IMR-90 (cell line): ENCODE measurements around the gene MGAT4A. TPM values are rescaled to one million over a fixed set of nuclear protein-coding genes. Genes with fewer than 3 reads are reported as not detected.

Experiments
- ATAC-seq: fragments of 200-7000 bp; cut with Tn5 transposase; 2 replicates; pipeline ENCODE4 v1.9.1; 2020; ENCODE audit warnings: low read depth, mild to moderate bottlenecking, moderate library complexity
- BruUV-seq: library from RNA; stranded (reverse); fragments of 400-500 nt; replicated peaks from 2 replicates; lab custom pipeline; 2021; lab: Mats Ljungman, UMichigan
- CTCF ChIA-PET: fragments of 300-600 bp; formaldehyde crosslinking; extraction: SDS; loops from one replicate; lab custom pipeline; 2021; ENCODE audit warnings: antibody characterized with exemption; lab: Yijun Ruan, JAX
- POLR2A ChIA-PET: fragments of 300-600 bp; sonication (Branson Sonifier 250); formaldehyde crosslinking; loops from one replicate; lab custom pipeline; 2022; ENCODE audit warnings: antibody characterized with exemption; ENCODE audit not compliant: unreplicated experiment; lab: Charles Lee
- DNase-seq: peaks from one replicate; pipeline ENCODE4 v3.0.0; 2013
- H2AFZ ChIP-seq: replicated peaks from 2 replicates; pipeline ENCODE3; 2013; ENCODE audit warnings: low read length, mild to moderate bottlenecking; ENCODE audit not compliant: poor library complexity
- H2AK5ac ChIP-seq: 2 replicates; pipeline ENCODE4 v1.6.1; 2013; ENCODE audit warnings: low read depth, low read length, inconsistent platforms
- H2AK9ac ChIP-seq: replicated peaks from 2 replicates; pipeline ENCODE3; 2013; ENCODE audit warnings: mild to moderate bottlenecking, low read depth, low read length, moderate library complexity; ENCODE audit not compliant: poor library complexity
- H2BK120ac ChIP-seq: 2 replicates; pipeline ENCODE4 v1.6.1; 2013; ENCODE audit warnings: low read depth, low read length, inconsistent platforms
- H2BK15ac ChIP-seq: 3 replicates; pipeline ENCODE4 v1.6.1; 2013; ENCODE audit warnings: low read depth, low read length, inconsistent platforms
- H2BK20ac ChIP-seq: 2 replicates; pipeline ENCODE4 v1.6.1; 2013; ENCODE audit warnings: low read depth, mild to moderate bottlenecking, inconsistent platforms, low read length, moderate library complexity
- H2BK5ac ChIP-seq: 2 replicates; pipeline ENCODE4 v1.6.1; 2013; ENCODE audit warnings: mild to moderate bottlenecking, low read depth, low read length, inconsistent platforms; ENCODE audit not compliant: poor library complexity, severe bottlenecking
- H3K14ac ChIP-seq: replicated peaks from 2 replicates; pipeline ENCODE4 v1.6.1; 2013; ENCODE audit warnings: low read depth, low read length, inconsistent platforms
- H3K18ac ChIP-seq: 2 replicates; pipeline ENCODE4 v1.6.1; 2013; ENCODE audit warnings: low read depth, low read length, control low read depth
- H3K23ac ChIP-seq: 2 replicates; pipeline ENCODE4 v1.6.1; 2013; ENCODE audit warnings: low read depth, low read length, inconsistent platforms
- H3K27ac ChIP-seq: 2 replicates; pipeline ENCODE4 v1.5.1; 2013; ENCODE audit warnings: mild to moderate bottlenecking, control low read depth, low read length; ENCODE audit not compliant: insufficient read depth
- H3K27me3 ChIP-seq: 2 replicates; pipeline ENCODE4 v1.6.1; 2013; ENCODE audit warnings: low read length; ENCODE audit not compliant: control insufficient read depth, insufficient read depth
- H3K36me3 ChIP-seq: 2 replicates; pipeline ENCODE4 v1.6.1; 2013; ENCODE audit warnings: low read length, mixed read lengths; ENCODE audit not compliant: control insufficient read depth, insufficient read depth
- H3K4ac ChIP-seq: 2 replicates; pipeline ENCODE4 v1.6.1; 2013; ENCODE audit warnings: low read depth, low read length, inconsistent platforms
- H3K4me1 ChIP-seq: 2 replicates; pipeline ENCODE4 v1.6.1; 2013; ENCODE audit warnings: low read length, mixed read lengths; ENCODE audit not compliant: control insufficient read depth, insufficient read depth
- H3K4me2 ChIP-seq: 2 replicates; pipeline ENCODE4 v1.6.1; 2013; ENCODE audit warnings: low read depth, mild to moderate bottlenecking, control low read depth, low read length, moderate library complexity
- H3K4me3 ChIP-seq: 2 replicates; pipeline ENCODE4 v1.5.1; 2013; ENCODE audit warnings: low read depth, mild to moderate bottlenecking, control low read depth, low read length, moderate library complexity; ENCODE audit not compliant: insufficient read depth
- H3K56ac ChIP-seq: 2 replicates; pipeline ENCODE4 v1.6.1; 2013; ENCODE audit warnings: low read length, inconsistent platforms; ENCODE audit not compliant: insufficient read depth; ENCODE audit errors: extremely low read depth
- H3K79me1 ChIP-seq, 2 experiments: 2 replicates each; pipeline ENCODE4 v1.6.1; 2013; ENCODE audit warnings: low read length in 2 of 2, inconsistent platforms in 1 of 2, low read depth in 1 of 2
- H3K9ac ChIP-seq: 2 replicates; pipeline ENCODE4 v1.6.1; 2013; ENCODE audit warnings: low read depth, low read length, control low read depth
- H3K9me1 ChIP-seq: 2 replicates; pipeline ENCODE4 v1.6.1; 2013; ENCODE audit warnings: low read length, inconsistent platforms; ENCODE audit not compliant: insufficient read depth
- H3K9me3 ChIP-seq: 2 replicates; pipeline ENCODE4 v1.6.1; 2013; ENCODE audit warnings: low read length; ENCODE audit not compliant: control insufficient read depth, insufficient read depth
- H4K20me1 ChIP-seq: 2 replicates; pipeline ENCODE4 v1.6.1; 2013; ENCODE audit warnings: low read length, inconsistent platforms; ENCODE audit not compliant: insufficient read depth
- H4K5ac ChIP-seq: 2 replicates; pipeline ENCODE4 v1.6.1; 2013; ENCODE audit warnings: mild to moderate bottlenecking, low read depth, low read length, control low read depth
- H4K8ac ChIP-seq, 2 experiments: 2 replicates each; pipeline ENCODE4 v1.6.1; 2013; ENCODE audit warnings: low read depth in 2 of 2, low read length in 2 of 2, control low read depth in 1 of 2, inconsistent platforms in 1 of 2
- H4K91ac ChIP-seq: 2 replicates; pipeline ENCODE4 v1.6.1; 2013; ENCODE audit warnings: low read depth, low read length, inconsistent platforms; ENCODE audit not compliant: insufficient read depth
- BHLHE40 ChIP-seq: fragments of 150-350 bp; IDR thresholded peaks from 2 replicates; pipeline ENCODE4 v1.6.1; 2016; ENCODE audit warnings: mild to moderate bottlenecking, low read depth, low read length
- CEBPB ChIP-seq: IDR thresholded peaks from 2 replicates; pipeline ENCODE4 v1.6.1; 2012; ENCODE audit warnings: low read depth, low read length, improper control_type of control experiment
- CHD1 ChIP-seq: IDR thresholded peaks from 2 replicates; pipeline ENCODE4 v1.6.1; 2012; ENCODE audit warnings: low read depth, low read length, improper control_type of control experiment
- FOS ChIP-seq: fragments of 150-350 bp; IDR thresholded peaks from 2 replicates; pipeline ENCODE4 v1.6.1; 2016; ENCODE audit warnings: low read depth, low read length
- MAFK ChIP-seq: IDR thresholded peaks from 2 replicates; pipeline ENCODE4 v1.6.1; 2012; ENCODE audit warnings: low read depth, low read length, improper control_type of control experiment
- MAZ ChIP-seq: IDR thresholded peaks from 2 replicates; pipeline ENCODE4 v1.6.1; 2012; ENCODE audit warnings: low read depth, mild to moderate bottlenecking, low read length, improper control_type of control experiment, moderate library complexity, borderline replicate concordance
- NFE2L2 ChIP-seq: fragments of 150-350 bp; IDR thresholded peaks from 2 replicates; pipeline ENCODE4 v1.6.1; 2016; ENCODE audit warnings: low read depth, mild to moderate bottlenecking, low read length
- POLR2A ChIP-seq: IDR thresholded peaks from 2 replicates; pipeline ENCODE4 v1.6.1; 2012; ENCODE audit warnings: mild to moderate bottlenecking, low read depth, low read length
- RAD21 ChIP-seq: IDR thresholded peaks from 2 replicates; pipeline ENCODE4 v1.6.1; 2012; ENCODE audit warnings: low read length, improper control_type of control experiment
- RCOR1 ChIP-seq: IDR thresholded peaks from 2 replicates; pipeline ENCODE4 v1.6.1; 2012; ENCODE audit warnings: mild to moderate bottlenecking, low read length, improper control_type of control experiment; ENCODE audit not compliant: insufficient replicate concordance
- RFX5 ChIP-seq: IDR thresholded peaks from 2 replicates; pipeline ENCODE4 v1.8.0; 2012; ENCODE audit warnings: low read depth, mild to moderate bottlenecking, low read length, moderate library complexity
- SMC3 ChIP-seq: fragments of 150-350 bp; IDR thresholded peaks from 2 replicates; pipeline ENCODE4 v1.6.1; 2016; ENCODE audit warnings: low read depth, mild to moderate bottlenecking, antibody characterized with exemption, low read length, moderate library complexity
- WGBS, 2 experiments: methylation state at CpG; one replicate each; pipeline versions ENCODE4 v1.1.5 to v1.1.7; 2013; ENCODE audit warnings: missing lambda C conversion rate in 2 of 2; ENCODE audit not compliant: insufficient read length in 1 of 2; ENCODE audit errors: extremely low coverage in 2 of 2; 5-methylcytosine and 5-hydroxymethylcytosine counted together
- dilution Hi-C: fragments of 300-500 bp; cut with HindIII; formaldehyde crosslinking; loops from one replicate; pipeline ENCODE4 v1.14.3; 2018; ENCODE audit warnings: low sequenced_read_pairs; ENCODE audit not compliant: unreplicated experiment
- in situ Hi-C: fragments of 300-500 bp; cut with MboI; formaldehyde crosslinking; loops from 3 replicates; pipeline ENCODE4 v1.14.3; 2019; ENCODE audit warnings: low sequenced_read_pairs, inconsistent platforms, mixed read lengths
- intact Hi-C: fragments of 100-400 bp; cut with micrococcal nuclease; formaldehyde crosslinking; loops from 2 replicates; pipeline ENCODE4 v1.10.0; 2022
- polyA plus RNA-seq, 3 experiments: library from polyadenylated mRNA; depleted of rRNA; stranded (reverse); fragments of >200 nt; gene quantifications; 2 replicates each; pipeline ENCODE4 v1.2.3, GENCODE V29; 2012; ENCODE audit warnings: low replicate concordance in 1 of 3
- total RNA-seq: library from RNA; depleted of rRNA; stranded (reverse); fragments of >200 nt; gene quantifications from 2 replicates; pipeline ENCODE4 v1.2.3, GENCODE V29; 2012
- TF ChIP-seq, protein P1 (sequence below): fragments of 150-350 bp; IDR thresholded peaks from 2 replicates; pipeline ENCODE4 v1.6.1; 2017; ENCODE audit warnings: mild to moderate bottlenecking, antibody characterized with exemption, low read length, low read depth
- TF ChIP-seq, protein P2 (sequence below): conservative IDR thresholded peaks from 2 replicates; pipeline ENCODE4 v1.5.1; 2012; ENCODE audit warnings: mild to moderate bottlenecking, low read depth, low read length, improper control_type of control experiment
- TF ChIP-seq, protein P3 (sequence below): fragments of 150-350 bp; IDR thresholded peaks from 2 replicates; pipeline ENCODE4 v1.6.1; 2016; ENCODE audit warnings: low read depth, mild to moderate bottlenecking, low read length, moderate library complexity, borderline replicate concordance

Gene MGAT4A
- total and polyA plus RNA-seq, 2 of the 4 experiments (the other 2 are of a cell fraction): under 0.01 TPM; not detected in 1

DNA sequence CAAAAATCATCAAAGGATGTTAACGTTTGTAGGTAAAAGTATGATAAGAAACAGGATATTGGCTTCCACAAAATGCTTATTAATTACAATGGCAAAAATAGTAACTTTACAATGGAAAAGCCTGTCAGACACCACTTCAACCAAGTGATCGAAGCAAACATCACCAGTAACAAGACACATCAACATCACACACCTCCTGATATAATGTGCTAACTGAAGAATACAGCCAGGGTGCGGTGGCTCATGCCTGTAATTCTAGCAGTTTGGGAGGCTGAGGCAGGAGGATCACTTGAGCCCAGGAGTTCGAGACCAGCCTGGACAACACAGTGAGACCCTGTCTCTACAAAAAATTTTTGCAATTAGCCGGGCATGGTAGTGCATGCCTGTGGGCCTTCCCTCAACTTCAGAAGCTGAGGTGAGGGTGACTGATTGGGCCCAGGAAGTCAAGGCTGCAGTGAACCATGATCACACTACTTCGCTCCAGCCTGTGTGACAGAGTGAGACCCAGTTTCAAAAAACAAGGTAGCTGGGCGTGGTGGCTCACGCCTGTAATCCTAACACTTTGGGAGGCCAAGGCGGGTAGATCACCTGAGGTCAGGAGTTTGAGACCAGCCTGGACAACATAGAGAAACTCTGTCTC, 15.0 kb downstream of the MGAT4A start:
- DNase-seq (no peak), ATAC-seq (no peak)
- no peaks in the 10 kb centered on the region; the same call in 1 of the 2 replicates for H3K27me3 ChIP-seq
- H2BK120ac ChIP-seq: no peak overlapping the region
- H3K27ac ChIP-seq: no peak overlapping the region
- TF ChIP-seq BHLHE40 (no peak), SMC3 (no peak), MAZ (no peak), POLR2A (no peak), RAD21 (no peak), RFX5 (no peak), MAFK (no peak), NFE2L2 (no peak), CHD1 (no peak), FOS (no peak), RCOR1 (no peak), CEBPB (no peak)
- TF ChIP-seq, protein P1, sequence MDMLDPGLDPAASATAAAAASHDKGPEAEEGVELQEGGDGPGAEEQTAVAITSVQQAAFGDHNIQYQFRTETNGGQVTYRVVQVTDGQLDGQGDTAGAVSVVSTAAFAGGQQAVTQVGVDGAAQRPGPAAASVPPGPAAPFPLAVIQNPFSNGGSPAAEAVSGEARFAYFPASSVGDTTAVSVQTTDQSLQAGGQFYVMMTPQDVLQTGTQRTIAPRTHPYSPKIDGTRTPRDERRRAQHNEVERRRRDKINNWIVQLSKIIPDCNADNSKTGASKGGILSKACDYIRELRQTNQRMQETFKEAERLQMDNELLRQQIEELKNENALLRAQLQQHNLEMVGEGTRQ: no peak
- TF ChIP-seq, protein P2, sequence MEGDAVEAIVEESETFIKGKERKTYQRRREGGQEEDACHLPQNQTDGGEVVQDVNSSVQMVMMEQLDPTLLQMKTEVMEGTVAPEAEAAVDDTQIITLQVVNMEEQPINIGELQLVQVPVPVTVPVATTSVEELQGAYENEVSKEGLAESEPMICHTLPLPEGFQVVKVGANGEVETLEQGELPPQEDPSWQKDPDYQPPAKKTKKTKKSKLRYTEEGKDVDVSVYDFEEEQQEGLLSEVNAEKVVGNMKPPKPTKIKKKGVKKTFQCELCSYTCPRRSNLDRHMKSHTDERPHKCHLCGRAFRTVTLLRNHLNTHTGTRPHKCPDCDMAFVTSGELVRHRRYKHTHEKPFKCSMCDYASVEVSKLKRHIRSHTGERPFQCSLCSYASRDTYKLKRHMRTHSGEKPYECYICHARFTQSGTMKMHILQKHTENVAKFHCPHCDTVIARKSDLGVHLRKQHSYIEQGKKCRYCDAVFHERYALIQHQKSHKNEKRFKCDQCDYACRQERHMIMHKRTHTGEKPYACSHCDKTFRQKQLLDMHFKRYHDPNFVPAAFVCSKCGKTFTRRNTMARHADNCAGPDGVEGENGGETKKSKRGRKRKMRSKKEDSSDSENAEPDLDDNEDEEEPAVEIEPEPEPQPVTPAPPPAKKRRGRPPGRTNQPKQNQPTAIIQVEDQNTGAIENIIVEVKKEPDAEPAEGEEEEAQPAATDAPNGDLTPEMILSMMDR: no peak
- TF ChIP-seq, protein P3, sequence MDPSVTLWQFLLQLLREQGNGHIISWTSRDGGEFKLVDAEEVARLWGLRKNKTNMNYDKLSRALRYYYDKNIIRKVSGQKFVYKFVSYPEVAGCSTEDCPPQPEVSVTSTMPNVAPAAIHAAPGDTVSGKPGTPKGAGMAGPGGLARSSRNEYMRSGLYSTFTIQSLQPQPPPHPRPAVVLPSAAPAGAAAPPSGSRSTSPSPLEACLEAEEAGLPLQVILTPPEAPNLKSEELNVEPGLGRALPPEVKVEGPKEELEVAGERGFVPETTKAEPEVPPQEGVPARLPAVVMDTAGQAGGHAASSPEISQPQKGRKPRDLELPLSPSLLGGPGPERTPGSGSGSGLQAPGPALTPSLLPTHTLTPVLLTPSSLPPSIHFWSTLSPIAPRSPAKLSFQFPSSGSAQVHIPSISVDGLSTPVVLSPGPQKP: no peak
- no peak overlapping the region for H3K18ac ChIP-seq
- CTCF ChIA-PET: no interaction called here
- no peak overlapping the region for H2BK20ac ChIP-seq
- no TSS peak for BruUV-seq
- in situ Hi-C loops: no loop called here
- no peak overlapping the region for H3K23ac ChIP-seq
- H3K56ac ChIP-seq: no peak overlapping the region
- H2AK5ac ChIP-seq: no peak overlapping the region
- no peak overlapping the region for H3K4ac ChIP-seq
- H4K91ac ChIP-seq: no peak overlapping the region
- no CpG with 5 or more reads among the region's 9 CpGs for WGBS, 2 experiments
- H3K79me1 ChIP-seq: no peaks in the 10 kb centered on the region
- no peaks in the 10 kb centered on the region for H3K9me3 ChIP-seq
- H3K14ac ChIP-seq: no peak overlapping the region
- dilution Hi-C loops: no loop called here
- H4K20me1 ChIP-seq: no peaks in the 10 kb centered on the region
- H4K8ac ChIP-seq: no peak overlapping the region
- POLR2A ChIA-PET: no interaction called here
- H2BK5ac ChIP-seq: no peak overlapping the region
- intact Hi-C loops: no loop called here
- no peak overlapping the region for H2BK15ac ChIP-seq
- no peak overlapping the region for H2AK9ac ChIP-seq
- no peaks in the 10 kb centered on the region for H3K36me3 ChIP-seq
- H3K4me2 ChIP-seq: no peak overlapping the region
- no peaks in the 10 kb centered on the region for H3K9me1 ChIP-seq
- H2AFZ ChIP-seq: no peak overlapping the region
- no peak overlapping the region for H4K5ac ChIP-seq
- no peak overlapping the region for H3K4me3 ChIP-seq
- H3K9ac ChIP-seq: no peak overlapping the region
- no peaks in the 10 kb centered on the region for H3K4me1 ChIP-seq
